Mucosa of descending colon (tissue), 3 donors: ENCODE results near the gene QKI. TPM values are rescaled to one million over a fixed set of nuclear protein-coding genes. Genes with fewer than 3 reads are reported as not detected.
"Not testable (repeated sequence)": the region's sequence is repeated elsewhere in the genome, so short reads cannot be mapped to it uniquely, and the experiment has no call there.

Experiments
- ATAC-seq: fragments of 200-7000 bp; cut with Tn5 transposase; one replicate; pipeline ENCODE4 v1.9.1; 2020; ENCODE audit warnings: mild to moderate bottlenecking, moderate library complexity
- DNase-seq, 3 donors: peaks; one replicate each; pipeline ENCODE4 v3.0.0-alpha.2; 2020
- H3K36me3 ChIP-seq: fragments of 200-600 bp; one replicate; pipeline ENCODE4 v1.8.0; 2021; ENCODE audit warnings: low read depth, mild to moderate bottlenecking
- H3K4me1 ChIP-seq: fragments of 200-600 bp; one replicate; pipeline ENCODE4 v1.8.0; 2021; ENCODE audit warnings: low read depth, mild to moderate bottlenecking
- H3K4me3 ChIP-seq: fragments of 200-600 bp; one replicate; pipeline ENCODE4 v1.8.0; 2021; ENCODE audit warnings: mild to moderate bottlenecking
- H3K9me3 ChIP-seq: fragments of 200-600 bp; one replicate; pipeline ENCODE4 v1.8.0; 2021; ENCODE audit warnings: mild to moderate bottlenecking
- CTCF ChIP-seq: fragments of 200-600 bp; IDR thresholded peaks from one replicate; pipeline ENCODE4 v1.8.0; 2022; ENCODE audit warnings: antibody characterized with exemption, mild to moderate bottlenecking
- intact Hi-C, 2 donors: fragments of 100-400 bp; cut with DNase I in 1 of 2; cut with micrococcal nuclease in 1 of 2; formaldehyde crosslinking; loops; one replicate each; pipeline versions ENCODE4 v1.11.0 to v1.11.1; 2022; cut with DNase I, micrococcal nuclease
- total RNA-seq, 3 donors: library from RNA; stranded (reverse); fragmentation: NEBNext Ultra II Directional in 2 of 3; extraction: Animal tissue kit (Norgen Biotek cat#: 25700) in 2 of 3; gene quantifications; one replicate each; pipeline versions ENCODE4 v1.2.1 to v1.2.4, GENCODE V29; 2021 to 2023
- donor health status: DM: no; HTN: no; CAD: no; lungs with moderate emphysema.
- donor health status: DM: no; HTN: no; CAD: no.
- donor health status: DM: no; HTN: yes; CAD: no.

The QKI gene
- total RNA-seq, 3 donors from 2014 or later, result 11.3 to 129 (median 35.8) TPM

GRCh38 chr6:163438940-163439335 is 24.4 kb downstream of the QKI start:
- intact Hi-C loops, result loop anchor here in 1 of 2 donors (10.0 kb wide), 1 partner anchor 126 kb away; no protein-coding TSS in a partner anchor
- no peaks in the 10 kb centered on the region for H3K4me1 ChIP-seq
- H3K9me3 ChIP-seq, result no peaks in the 10 kb centered on the region
- TF ChIP-seq CTCF, result no peak
- no peaks in the 10 kb centered on the region for H3K36me3 ChIP-seq
- ATAC-seq (no peak), DNase-seq (peak in 2 of 3 donors; percentile 52 to 62)
- no peak overlapping the region for H3K4me3 ChIP-seq

- not testable (repeated sequence) for ATAC-seq, H3K9me3 ChIP-seq, DNase-seq, H3K36me3 ChIP-seq, H3K4me1 ChIP-seq, H3K4me3 ChIP-seq
- intact Hi-C loops, result loop anchor here in 1 of 2 donors (10.0 kb wide), 1 partner anchor 125 kb away; no protein-coding TSS in a partner anchor
Observed at GRCh38 chr6:163439390-163439789, 24.9 kb downstream of the QKI start.

- DNase-seq (no peak), ATAC-seq (no peak)
- H3K36me3 ChIP-seq, result no peaks in the 10 kb centered on the region
- intact Hi-C loops, result loop anchor here in 1 of 2 donors (10.0 kb wide), 1 partner anchor 125 kb away; no protein-coding TSS in a partner anchor
- no peaks in the 10 kb centered on the region for H3K4me1 ChIP-seq
- no peak for TF ChIP-seq CTCF
- no peak overlapping the region for H3K4me3 ChIP-seq
- no peaks in the 10 kb centered on the region for H3K9me3 ChIP-seq
Observed at GRCh38 chr6:163439997-163440396, 25.5 kb downstream of the QKI start.

GRCh38 chr6:163442336-163442735 is 27.8 kb downstream of the QKI start:
- Histone ChIP-seq H3K9me3 (no peaks in the 10 kb centered on the region), H3K36me3 (no peaks in the 10 kb centered on the region), H3K4me3 (no peak overlapping the region), H3K4me1 (no peaks in the 10 kb centered on the region)
- no peak for TF ChIP-seq CTCF
- ATAC-seq (no peak), DNase-seq (no peak)
- intact Hi-C loops, result no loop called here

GRCh38 chr6:163444077-163444476 is 29.6 kb downstream of the QKI start:
- Histone ChIP-seq H3K9me3 (no peaks in the 10 kb centered on the region), H3K4me3 (no peak overlapping the region), H3K36me3 (no peaks in the 10 kb centered on the region), H3K4me1 (no peaks in the 10 kb centered on the region)
- ATAC-seq (no peak), DNase-seq (no peak)
- intact Hi-C loops, result no loop called here
- TF ChIP-seq CTCF, result no peak

- TF ChIP-seq CTCF, result no peak
- DNase-seq (no peak), ATAC-seq (no peak)
- Histone ChIP-seq H3K36me3 (no peaks in the 10 kb centered on the region), H3K4me1 (no peaks in the 10 kb centered on the region), H3K9me3 (no peaks in the 10 kb centered on the region), H3K4me3 (no peak overlapping the region)
- intact Hi-C loops, result no loop called here
Observed at GRCh38 chr6:163446549-163446948, 32.0 kb downstream of the QKI start.
